Heart left ventricle (tissue), 13 donors: ENCODE data around the gene VSIG10L2.

Source experiments
- CTCF ChIP-seq, 12 donors: fragments of 200-600 bp; sonication (generic) in 4 of 12; IDR thresholded peaks; one replicate each; pipeline versions ENCODE4 v1.5.0 to v1.8.0; 2018 to 2022; ENCODE audit warnings: antibody characterized with exemption in 12 of 12, mild to moderate bottlenecking in 5 of 12
- POLR2A ChIP-seq, 2 donors: fragments of 450-650 bp; IDR thresholded peaks; one replicate each; pipeline ENCODE4 v1.6.1; 2017; ENCODE audit warnings: antibody characterized with exemption in 2 of 2, mild to moderate bottlenecking in 2 of 2, moderate library complexity in 2 of 2
- donor health status: ischemic (EF 13 %, LVEDD 7.1; RV severe dilation, severe dysfunction).
- donor health status: DM: no; HTN: yes; CAD: no.
- donor health status: DM: no; HTN: no; CAD: no.
- donor health status: ischemic (EF 25% LVEDD 6.9; RV normal size, moderate dysfunction).
- donor health status: ischemic (EF 25% LVEDD 5.7; RV mildly dilated, moderate dysfunction).
- donor health status: ischemic (EF 35%, LVEDD 5.7; RV mildly dilated, moderate dysfunction).
- donor health status: nonischemic (EF 11% LVEDD 7.7; RV severe dilation, severe dysfunction).
- donor health status: DM: yes; HTN: yes; CAD: no.
- donor health status: PGD.
- donor health status: ischemic (EF 29% LVEDD 5.4; RV normal size, mild dysfunction).
- donor health status: nonischemic (EF 23%, LVEDD 6.1; RV moderate dilation, normal function).

DNA sequence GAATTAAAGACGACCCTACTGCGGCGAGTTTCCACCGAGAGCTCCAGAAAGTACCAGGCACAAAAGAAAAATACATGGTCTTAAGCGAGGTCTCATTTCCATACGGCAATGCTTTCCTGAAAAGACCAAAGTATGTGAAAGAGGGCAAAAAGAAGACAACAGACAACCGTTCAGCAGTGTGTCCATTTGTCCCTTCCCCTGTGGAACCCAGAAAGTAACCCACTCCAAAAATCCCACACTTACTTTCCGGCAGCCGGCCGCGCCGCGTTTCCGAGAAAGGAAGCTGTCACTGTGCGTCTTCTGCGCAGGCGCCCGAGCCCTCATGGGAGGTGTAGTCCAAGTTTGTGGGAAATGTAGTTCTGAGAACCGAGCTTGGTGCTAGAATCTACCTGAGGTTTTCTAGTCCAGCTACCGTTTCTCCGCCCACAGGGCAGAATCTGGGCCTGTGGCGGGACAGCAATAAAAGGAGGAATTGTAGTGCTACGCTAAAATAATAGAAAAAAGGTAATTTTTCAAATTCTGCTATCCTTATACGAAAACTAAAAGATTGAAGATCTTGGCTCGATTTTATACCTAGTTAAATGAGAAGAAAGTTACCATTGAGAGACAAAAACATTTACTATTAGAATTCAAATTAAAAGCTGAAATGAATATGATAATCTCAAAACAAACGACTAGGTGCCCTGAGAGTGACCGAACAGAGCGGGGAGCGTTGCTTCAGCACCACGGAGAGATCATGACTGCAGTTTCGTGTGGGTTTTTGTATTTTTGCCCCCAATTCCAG, 42.7 kb upstream of the VSIG10L2 start, which contains the start of gene PUS3:
- TF ChIP-seq CTCF (IDR thresholded peaks at IDR 0.05) (no peak), POLR2A (IDR thresholded peaks at IDR 0.05) (peak in 1 of 2 donors; percentile 56)
